A673 (cell line): ENCODE results near the gene NAXD.

ENCODE experiments used
- CTCF ChIP-seq: fragments of 300-800, 200-600 bp; sonication (generic); conservative IDR thresholded peaks from 2 replicates; pipeline ENCODE4 v1.5.1; 2017; ENCODE audit warnings: low read depth, mild to moderate bottlenecking, antibody characterized with exemption, low read length, moderate library complexity, mixed read lengths
- EZH2 ChIP-seq: fragments of 200-600 bp; sonication (generic); IDR thresholded peaks from 2 replicates; pipeline ENCODE4 v1.6.1; 2017; ENCODE audit warnings: borderline replicate concordance, low read depth, mild to moderate bottlenecking, mixed read lengths, antibody characterized with exemption, low read length; ENCODE audit not compliant: poor library complexity, severe bottlenecking

DNA sequence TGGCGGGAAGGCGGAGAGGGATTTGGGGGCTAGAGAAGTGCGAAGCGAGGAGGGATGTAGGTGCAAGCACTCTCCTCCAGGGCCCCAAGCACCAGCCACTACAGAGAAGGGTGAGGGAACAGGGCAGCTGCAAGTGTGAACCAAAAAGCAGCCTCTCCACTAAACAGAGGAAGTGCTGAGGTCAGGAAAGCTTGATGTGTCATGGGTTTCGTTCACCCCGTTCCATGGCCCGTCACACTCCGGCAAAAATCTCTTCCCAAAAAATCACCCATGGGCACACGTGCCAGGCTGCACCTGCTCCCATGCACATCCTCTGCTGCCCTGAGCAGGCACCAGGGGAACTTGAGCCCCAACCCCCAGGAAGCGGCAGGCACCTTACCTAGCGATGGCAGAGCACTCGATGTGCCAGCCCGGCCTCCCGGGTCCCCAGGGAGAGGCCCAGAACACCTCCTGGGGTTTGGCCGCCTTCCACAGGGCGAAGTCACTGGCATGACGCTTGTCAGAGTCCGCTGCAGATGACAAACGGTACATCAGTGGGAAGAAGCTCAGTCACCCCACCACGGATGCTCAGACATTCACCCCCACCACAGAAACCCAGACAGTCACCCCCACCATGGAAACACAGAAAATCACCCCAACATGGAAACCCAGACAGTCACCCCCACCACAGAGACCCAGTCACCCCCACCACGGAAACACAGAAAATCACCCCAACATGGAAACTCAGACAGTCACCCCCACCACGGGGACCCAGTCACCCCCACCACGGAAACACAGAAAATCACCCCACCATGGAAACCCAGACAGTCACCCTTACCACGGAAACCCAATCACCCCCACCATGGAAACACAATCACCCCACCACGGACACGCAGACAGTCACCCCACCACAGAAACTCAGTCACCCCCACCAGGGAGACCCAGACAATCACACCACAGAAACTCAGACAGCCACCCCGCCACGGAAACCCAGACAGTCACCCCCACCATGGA, 61.5 kb downstream of the NAXD start:
- no peak for TF ChIP-seq CTCF
- no peak for TF ChIP-seq EZH2
